ENCODE results near the gene RBFA.
A peak's percentile ranks its signal among the peaks of the same experiment; 100 is the strongest.

RBFA gene

GRCh38 chr18:80034852-80035406, 695 bp downstream of the RBFA start:
- TF ChIP-seq, protein P1, sequence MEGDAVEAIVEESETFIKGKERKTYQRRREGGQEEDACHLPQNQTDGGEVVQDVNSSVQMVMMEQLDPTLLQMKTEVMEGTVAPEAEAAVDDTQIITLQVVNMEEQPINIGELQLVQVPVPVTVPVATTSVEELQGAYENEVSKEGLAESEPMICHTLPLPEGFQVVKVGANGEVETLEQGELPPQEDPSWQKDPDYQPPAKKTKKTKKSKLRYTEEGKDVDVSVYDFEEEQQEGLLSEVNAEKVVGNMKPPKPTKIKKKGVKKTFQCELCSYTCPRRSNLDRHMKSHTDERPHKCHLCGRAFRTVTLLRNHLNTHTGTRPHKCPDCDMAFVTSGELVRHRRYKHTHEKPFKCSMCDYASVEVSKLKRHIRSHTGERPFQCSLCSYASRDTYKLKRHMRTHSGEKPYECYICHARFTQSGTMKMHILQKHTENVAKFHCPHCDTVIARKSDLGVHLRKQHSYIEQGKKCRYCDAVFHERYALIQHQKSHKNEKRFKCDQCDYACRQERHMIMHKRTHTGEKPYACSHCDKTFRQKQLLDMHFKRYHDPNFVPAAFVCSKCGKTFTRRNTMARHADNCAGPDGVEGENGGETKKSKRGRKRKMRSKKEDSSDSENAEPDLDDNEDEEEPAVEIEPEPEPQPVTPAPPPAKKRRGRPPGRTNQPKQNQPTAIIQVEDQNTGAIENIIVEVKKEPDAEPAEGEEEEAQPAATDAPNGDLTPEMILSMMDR (IDR thresholded peaks at IDR 0.05), result no peak
- Mint-ChIP-seq H3K9me3 (peaks cover 19% of the 10 kb centered on the region), H3K4me1 (peaks cover 38% of the 10 kb centered on the region), H3K27me3 (ENCODE audit: low read depth, poor library complexity) (peaks cover 2% of the 10 kb centered on the region), H3K27ac (peak overlapping the region; percentile 93), H3K4me3 (peak overlapping the region; percentile 90), H3K36me3 (ENCODE audit: low read depth) (peaks cover 53% of the 10 kb centered on the region)
- no peak for DNase-seq

DNA sequence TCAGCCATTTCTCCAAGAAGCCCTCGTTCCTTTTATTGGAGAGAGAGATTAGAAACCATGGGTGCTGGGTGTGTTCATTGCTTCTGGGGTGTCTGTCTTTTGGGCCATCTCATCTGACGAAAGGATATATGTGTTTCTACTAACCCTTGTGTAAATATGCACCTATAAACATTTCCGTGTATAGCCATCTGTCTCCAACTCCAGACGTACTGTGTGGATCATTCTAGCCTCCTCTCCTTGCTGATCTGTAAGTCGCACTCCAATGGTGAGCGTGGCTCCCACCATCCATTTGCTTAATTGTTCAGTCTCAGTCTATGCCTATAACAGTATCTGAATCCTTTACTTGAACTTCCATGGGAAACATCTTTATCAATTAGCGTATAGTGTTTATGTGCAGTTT, 1.8 kb downstream of the RBFA start:
- peaks cover 2% of the 10 kb centered on the region for H3K27me3 Mint-ChIP-seq (ENCODE audit: low read depth, poor library complexity)
- H3K4me1 Mint-ChIP-seq, result peaks cover 38% of the 10 kb centered on the region
- TF ChIP-seq, protein P1 (IDR thresholded peaks at IDR 0.05), result no peak
- peaks cover 57% of the 10 kb centered on the region for H3K36me3 Mint-ChIP-seq (ENCODE audit: low read depth)
- H3K4me3 Mint-ChIP-seq, result peak overlapping the region; percentile 90
- H3K9me3 Mint-ChIP-seq, result peaks cover 17% of the 10 kb centered on the region
- no peak for DNase-seq
- no peak overlapping the region for H3K27ac Mint-ChIP-seq

- Mint-ChIP-seq H3K9me3 (peaks cover 12% of the 10 kb centered on the region), H3K27ac (no peak overlapping the region), H3K4me3 (no peak overlapping the region), H3K36me3 (ENCODE audit: low read depth) (peaks cover 63% of the 10 kb centered on the region), H3K27me3 (ENCODE audit: low read depth, poor library complexity) (peaks cover 2% of the 10 kb centered on the region), H3K4me1 (peaks cover 38% of the 10 kb centered on the region)
- TF ChIP-seq, protein P1 (IDR thresholded peaks at IDR 0.05), result no peak
- no peak for DNase-seq
Observed at GRCh38 chr18:80037300-80037699, 3.1 kb downstream of the RBFA start.

GRCh38 chr18:80037869-80038630, 3.8 kb downstream of the RBFA start:
- no peak for DNase-seq
- peaks cover 4% of the 10 kb centered on the region for H3K9me3 Mint-ChIP-seq
- TF ChIP-seq, protein P1 (IDR thresholded peaks at IDR 0.05), result no peak
- no peak overlapping the region for H3K4me3 Mint-ChIP-seq
- H3K36me3 Mint-ChIP-seq (ENCODE audit: low read depth), result peaks cover 67% of the 10 kb centered on the region
- H3K27ac Mint-ChIP-seq, result peak overlapping the region; percentile 90
- peaks cover 37% of the 10 kb centered on the region for H3K4me1 Mint-ChIP-seq
- H3K27me3 Mint-ChIP-seq (ENCODE audit: low read depth, poor library complexity), result peaks cover 2% of the 10 kb centered on the region

- Mint-ChIP-seq H3K9me3 (no peaks in the 10 kb centered on the region), H3K4me1 (peaks cover 28% of the 10 kb centered on the region), H3K36me3 (ENCODE audit: low read depth) (peaks cover 86% of the 10 kb centered on the region), H3K4me3 (no peak overlapping the region), H3K27ac (no peak overlapping the region), H3K27me3 (ENCODE audit: low read depth, poor library complexity) (peaks cover 2% of the 10 kb centered on the region)
- TF ChIP-seq, protein P1 (IDR thresholded peaks at IDR 0.05), result no peak
- DNase-seq, result no peak
Observed at GRCh38 chr18:80040515-80040914, 6.3 kb downstream of the RBFA start.

DNA sequence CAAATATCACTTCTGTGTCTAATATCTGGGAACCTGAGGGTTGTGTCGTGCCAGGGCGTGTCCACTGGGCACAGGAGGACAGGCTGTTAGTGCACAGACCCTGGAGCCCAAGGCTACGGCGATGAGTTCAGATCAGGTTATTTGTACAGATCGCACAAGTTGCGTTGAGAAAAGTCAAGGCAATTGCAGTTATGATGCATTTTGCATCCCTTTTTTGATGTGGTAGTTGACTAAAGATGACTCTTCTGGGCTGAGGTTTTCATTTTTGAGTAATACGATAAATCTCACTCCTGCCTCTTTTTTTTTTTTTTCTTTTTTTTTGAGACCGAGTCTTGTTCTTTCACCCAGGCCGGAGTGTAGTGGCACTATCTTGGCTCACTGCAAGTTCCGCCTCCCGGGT, 7.2 kb downstream of the RBFA start:
- H3K27me3 Mint-ChIP-seq (ENCODE audit: low read depth, poor library complexity), result no peaks in the 10 kb centered on the region
- no peaks in the 10 kb centered on the region for H3K9me3 Mint-ChIP-seq
- H3K4me3 Mint-ChIP-seq, result no peak overlapping the region
- DNase-seq, result no peak
- TF ChIP-seq, protein P1 (IDR thresholded peaks at IDR 0.05), result no peak
- peaks cover 90% of the 10 kb centered on the region for H3K36me3 Mint-ChIP-seq (ENCODE audit: low read depth)
- no peak overlapping the region for H3K27ac Mint-ChIP-seq
- H3K4me1 Mint-ChIP-seq, result peaks cover 19% of the 10 kb centered on the region

Measured in nephron progenitor cell (in vitro differentiated cells).